IMR-90 (cell line): Measurements from ENCODE around the gene SLC5A1. TPM values are rescaled to one million over a fixed set of nuclear protein-coding genes. Genes with fewer than 3 reads are reported as not detected.

ENCODE experiments used
- ATAC-seq: fragments of 200-7000 bp; cut with Tn5 transposase; 2 replicates; pipeline ENCODE4 v1.9.1; 2020; ENCODE audit warnings: low read depth, mild to moderate bottlenecking, moderate library complexity
- BruUV-seq: library from RNA; stranded (reverse); fragments of 400-500 nt; replicated peaks from 2 replicates; lab custom pipeline; 2021; lab: Mats Ljungman, UMichigan
- CTCF ChIA-PET: fragments of 300-600 bp; formaldehyde crosslinking; extraction: SDS; loops from one replicate; lab custom pipeline; 2021; ENCODE audit warnings: antibody characterized with exemption; lab: Yijun Ruan, JAX
- POLR2A ChIA-PET: fragments of 300-600 bp; sonication (Branson Sonifier 250); formaldehyde crosslinking; loops from one replicate; lab custom pipeline; 2022; ENCODE audit warnings: antibody characterized with exemption; ENCODE audit not compliant: unreplicated experiment; lab: Charles Lee
- DNase-seq: peaks from one replicate; pipeline ENCODE4 v3.0.0; 2013
- H2AFZ ChIP-seq: replicated peaks from 2 replicates; pipeline ENCODE3; 2013; ENCODE audit warnings: low read length, mild to moderate bottlenecking; ENCODE audit not compliant: poor library complexity
- H2AK5ac ChIP-seq: 2 replicates; pipeline ENCODE4 v1.6.1; 2013; ENCODE audit warnings: low read depth, low read length, inconsistent platforms
- H2AK9ac ChIP-seq: replicated peaks from 2 replicates; pipeline ENCODE3; 2013; ENCODE audit warnings: mild to moderate bottlenecking, low read depth, low read length, moderate library complexity; ENCODE audit not compliant: poor library complexity
- H2BK120ac ChIP-seq: 2 replicates; pipeline ENCODE4 v1.6.1; 2013; ENCODE audit warnings: low read depth, low read length, inconsistent platforms
- H2BK15ac ChIP-seq: 3 replicates; pipeline ENCODE4 v1.6.1; 2013; ENCODE audit warnings: low read depth, low read length, inconsistent platforms
- H2BK20ac ChIP-seq: 2 replicates; pipeline ENCODE4 v1.6.1; 2013; ENCODE audit warnings: low read depth, mild to moderate bottlenecking, inconsistent platforms, low read length, moderate library complexity
- H2BK5ac ChIP-seq: 2 replicates; pipeline ENCODE4 v1.6.1; 2013; ENCODE audit warnings: mild to moderate bottlenecking, low read depth, low read length, inconsistent platforms; ENCODE audit not compliant: poor library complexity, severe bottlenecking
- H3K14ac ChIP-seq: replicated peaks from 2 replicates; pipeline ENCODE4 v1.6.1; 2013; ENCODE audit warnings: low read depth, low read length, inconsistent platforms
- H3K18ac ChIP-seq: 2 replicates; pipeline ENCODE4 v1.6.1; 2013; ENCODE audit warnings: low read depth, low read length, control low read depth
- H3K23ac ChIP-seq: 2 replicates; pipeline ENCODE4 v1.6.1; 2013; ENCODE audit warnings: low read depth, low read length, inconsistent platforms
- H3K27ac ChIP-seq: 2 replicates; pipeline ENCODE4 v1.5.1; 2013; ENCODE audit warnings: mild to moderate bottlenecking, control low read depth, low read length; ENCODE audit not compliant: insufficient read depth
- H3K27me3 ChIP-seq: 2 replicates; pipeline ENCODE4 v1.6.1; 2013; ENCODE audit warnings: low read length; ENCODE audit not compliant: control insufficient read depth, insufficient read depth
- H3K36me3 ChIP-seq: 2 replicates; pipeline ENCODE4 v1.6.1; 2013; ENCODE audit warnings: low read length, mixed read lengths; ENCODE audit not compliant: control insufficient read depth, insufficient read depth
- H3K4ac ChIP-seq: 2 replicates; pipeline ENCODE4 v1.6.1; 2013; ENCODE audit warnings: low read depth, low read length, inconsistent platforms
- H3K4me1 ChIP-seq: 2 replicates; pipeline ENCODE4 v1.6.1; 2013; ENCODE audit warnings: low read length, mixed read lengths; ENCODE audit not compliant: control insufficient read depth, insufficient read depth
- H3K4me2 ChIP-seq: 2 replicates; pipeline ENCODE4 v1.6.1; 2013; ENCODE audit warnings: low read depth, mild to moderate bottlenecking, control low read depth, low read length, moderate library complexity
- H3K4me3 ChIP-seq: 2 replicates; pipeline ENCODE4 v1.5.1; 2013; ENCODE audit warnings: low read depth, mild to moderate bottlenecking, control low read depth, low read length, moderate library complexity; ENCODE audit not compliant: insufficient read depth
- H3K56ac ChIP-seq: 2 replicates; pipeline ENCODE4 v1.6.1; 2013; ENCODE audit warnings: low read length, inconsistent platforms; ENCODE audit not compliant: insufficient read depth; ENCODE audit errors: extremely low read depth
- H3K79me1 ChIP-seq, 2 experiments: 2 replicates each; pipeline ENCODE4 v1.6.1; 2013; ENCODE audit warnings: low read length in 2 of 2, inconsistent platforms in 1 of 2, low read depth in 1 of 2
- H3K9ac ChIP-seq: 2 replicates; pipeline ENCODE4 v1.6.1; 2013; ENCODE audit warnings: low read depth, low read length, control low read depth
- H3K9me1 ChIP-seq: 2 replicates; pipeline ENCODE4 v1.6.1; 2013; ENCODE audit warnings: low read length, inconsistent platforms; ENCODE audit not compliant: insufficient read depth
- H3K9me3 ChIP-seq: 2 replicates; pipeline ENCODE4 v1.6.1; 2013; ENCODE audit warnings: low read length; ENCODE audit not compliant: control insufficient read depth, insufficient read depth
- H4K20me1 ChIP-seq: 2 replicates; pipeline ENCODE4 v1.6.1; 2013; ENCODE audit warnings: low read length, inconsistent platforms; ENCODE audit not compliant: insufficient read depth
- H4K5ac ChIP-seq: 2 replicates; pipeline ENCODE4 v1.6.1; 2013; ENCODE audit warnings: mild to moderate bottlenecking, low read depth, low read length, control low read depth
- H4K8ac ChIP-seq, 2 experiments: 2 replicates each; pipeline ENCODE4 v1.6.1; 2013; ENCODE audit warnings: low read depth in 2 of 2, low read length in 2 of 2, control low read depth in 1 of 2, inconsistent platforms in 1 of 2
- H4K91ac ChIP-seq: 2 replicates; pipeline ENCODE4 v1.6.1; 2013; ENCODE audit warnings: low read depth, low read length, inconsistent platforms; ENCODE audit not compliant: insufficient read depth
- BHLHE40 ChIP-seq: fragments of 150-350 bp; IDR thresholded peaks from 2 replicates; pipeline ENCODE4 v1.6.1; 2016; ENCODE audit warnings: mild to moderate bottlenecking, low read depth, low read length
- CEBPB ChIP-seq: IDR thresholded peaks from 2 replicates; pipeline ENCODE4 v1.6.1; 2012; ENCODE audit warnings: low read depth, low read length, improper control_type of control experiment
- CHD1 ChIP-seq: IDR thresholded peaks from 2 replicates; pipeline ENCODE4 v1.6.1; 2012; ENCODE audit warnings: low read depth, low read length, improper control_type of control experiment
- FOS ChIP-seq: fragments of 150-350 bp; IDR thresholded peaks from 2 replicates; pipeline ENCODE4 v1.6.1; 2016; ENCODE audit warnings: low read depth, low read length
- MAFK ChIP-seq: IDR thresholded peaks from 2 replicates; pipeline ENCODE4 v1.6.1; 2012; ENCODE audit warnings: low read depth, low read length, improper control_type of control experiment
- MAZ ChIP-seq: IDR thresholded peaks from 2 replicates; pipeline ENCODE4 v1.6.1; 2012; ENCODE audit warnings: low read depth, mild to moderate bottlenecking, low read length, improper control_type of control experiment, moderate library complexity, borderline replicate concordance
- MXI1 ChIP-seq: IDR thresholded peaks from 2 replicates; pipeline ENCODE4 v1.6.1; 2012; ENCODE audit warnings: low read depth, mild to moderate bottlenecking, low read length, moderate library complexity, borderline replicate concordance
- NFE2L2 ChIP-seq: fragments of 150-350 bp; IDR thresholded peaks from 2 replicates; pipeline ENCODE4 v1.6.1; 2016; ENCODE audit warnings: low read depth, mild to moderate bottlenecking, low read length
- POLR2A ChIP-seq: IDR thresholded peaks from 2 replicates; pipeline ENCODE4 v1.6.1; 2012; ENCODE audit warnings: mild to moderate bottlenecking, low read depth, low read length
- RAD21 ChIP-seq: IDR thresholded peaks from 2 replicates; pipeline ENCODE4 v1.6.1; 2012; ENCODE audit warnings: low read length, improper control_type of control experiment
- RCOR1 ChIP-seq: IDR thresholded peaks from 2 replicates; pipeline ENCODE4 v1.6.1; 2012; ENCODE audit warnings: mild to moderate bottlenecking, low read length, improper control_type of control experiment; ENCODE audit not compliant: insufficient replicate concordance
- RFX5 ChIP-seq: IDR thresholded peaks from 2 replicates; pipeline ENCODE4 v1.8.0; 2012; ENCODE audit warnings: low read depth, mild to moderate bottlenecking, low read length, moderate library complexity
- SMC3 ChIP-seq: fragments of 150-350 bp; IDR thresholded peaks from 2 replicates; pipeline ENCODE4 v1.6.1; 2016; ENCODE audit warnings: low read depth, mild to moderate bottlenecking, antibody characterized with exemption, low read length, moderate library complexity
- WGBS, 2 experiments: methylation state at CpG; one replicate each; pipeline versions ENCODE4 v1.1.5 to v1.1.7; 2013; ENCODE audit warnings: missing lambda C conversion rate in 2 of 2; ENCODE audit not compliant: insufficient read length in 1 of 2; ENCODE audit errors: extremely low coverage in 2 of 2; 5-methylcytosine and 5-hydroxymethylcytosine counted together
- dilution Hi-C: fragments of 300-500 bp; cut with HindIII; formaldehyde crosslinking; loops from one replicate; pipeline ENCODE4 v1.14.3; 2018; ENCODE audit warnings: low sequenced_read_pairs; ENCODE audit not compliant: unreplicated experiment
- in situ Hi-C: fragments of 300-500 bp; cut with MboI; formaldehyde crosslinking; loops from 3 replicates; pipeline ENCODE4 v1.14.3; 2019; ENCODE audit warnings: low sequenced_read_pairs, inconsistent platforms, mixed read lengths
- intact Hi-C: fragments of 100-400 bp; cut with micrococcal nuclease; formaldehyde crosslinking; loops from 2 replicates; pipeline ENCODE4 v1.10.0; 2022
- polyA plus RNA-seq, 3 experiments: library from polyadenylated mRNA; depleted of rRNA; stranded (reverse); fragments of >200 nt; gene quantifications; 2 replicates each; pipeline ENCODE4 v1.2.3, GENCODE V29; 2012; ENCODE audit warnings: low replicate concordance in 1 of 3
- total RNA-seq: library from RNA; depleted of rRNA; stranded (reverse); fragments of >200 nt; gene quantifications from 2 replicates; pipeline ENCODE4 v1.2.3, GENCODE V29; 2012
- TF ChIP-seq, protein P1 (sequence below): fragments of 150-350 bp; IDR thresholded peaks from 2 replicates; pipeline ENCODE4 v1.6.1; 2017; ENCODE audit warnings: mild to moderate bottlenecking, antibody characterized with exemption, low read length, low read depth
- TF ChIP-seq, protein P2 (sequence below): conservative IDR thresholded peaks from 2 replicates; pipeline ENCODE4 v1.5.1; 2012; ENCODE audit warnings: mild to moderate bottlenecking, low read depth, low read length, improper control_type of control experiment
- TF ChIP-seq, protein P3 (sequence below): fragments of 150-350 bp; IDR thresholded peaks from 2 replicates; pipeline ENCODE4 v1.6.1; 2016; ENCODE audit warnings: low read depth, mild to moderate bottlenecking, low read length, moderate library complexity, borderline replicate concordance

Gene SLC5A1
- total and polyA plus RNA-seq, 2 of the 4 experiments (the other 2 are of a cell fraction), result not detected

DNA sequence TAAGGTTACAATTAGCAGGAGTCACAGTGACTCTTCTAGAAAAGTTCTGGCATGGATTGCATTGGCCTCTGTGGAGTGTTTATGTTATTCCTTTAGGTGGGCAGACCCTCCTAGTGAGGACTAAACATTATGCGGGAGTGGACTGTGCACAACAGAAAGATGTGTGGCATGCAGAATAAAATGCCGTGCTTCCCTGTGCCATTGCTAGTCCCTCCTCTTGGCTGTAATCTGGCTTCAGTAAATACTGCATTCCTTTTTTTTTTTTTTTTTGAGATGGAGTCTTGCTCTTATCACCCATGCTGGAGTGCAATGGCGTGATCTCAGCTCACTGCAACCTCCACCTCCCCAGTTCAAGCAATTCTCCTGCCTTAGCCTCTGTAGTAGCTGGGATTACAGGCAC, 45.0 kb downstream of the SLC5A1 start:
- Histone ChIP-seq H3K36me3 (no peaks in the 10 kb centered on the region), H4K5ac (no peak overlapping the region), H2BK5ac (no peak overlapping the region), H3K4me3 (no peak overlapping the region), H3K56ac (no peak overlapping the region), H4K91ac (no peak overlapping the region), H2AK9ac (no peak overlapping the region), H3K9ac (no peak overlapping the region), H4K20me1 (no peaks in the 10 kb centered on the region), H3K9me3 (no peaks in the 10 kb centered on the region), H2BK120ac (no peak overlapping the region), H3K9me1 (no peaks in the 10 kb centered on the region), H3K4ac (no peak overlapping the region), H3K79me1 (no peaks in the 10 kb centered on the region), H3K27ac (no peak overlapping the region), H3K27me3 (peaks cover 4% of the 10 kb centered on the region), H3K4me2 (no peak overlapping the region), H2AFZ (no peak overlapping the region), H3K4me1 (no peaks in the 10 kb centered on the region), H2AK5ac (no peak overlapping the region), H3K14ac (no peak overlapping the region), H3K23ac (no peak overlapping the region), H4K8ac (no peak overlapping the region), H2BK20ac (no peak overlapping the region), H3K18ac (no peak overlapping the region), H2BK15ac (no peak overlapping the region)
- ChIA-PET POLR2A (no interaction called here), CTCF (no interaction called here)
- ATAC-seq (no peak), DNase-seq (no peak)
- TF ChIP-seq CEBPB (no peak), RCOR1 (no peak), RAD21 (no peak), BHLHE40 (no peak), MAZ (no peak), SMC3 (no peak), CHD1 (no peak), NFE2L2 (no peak), RFX5 (no peak), FOS (no peak), MAFK (no peak), POLR2A (no peak), MXI1 (no peak)
- TF ChIP-seq, protein P1, sequence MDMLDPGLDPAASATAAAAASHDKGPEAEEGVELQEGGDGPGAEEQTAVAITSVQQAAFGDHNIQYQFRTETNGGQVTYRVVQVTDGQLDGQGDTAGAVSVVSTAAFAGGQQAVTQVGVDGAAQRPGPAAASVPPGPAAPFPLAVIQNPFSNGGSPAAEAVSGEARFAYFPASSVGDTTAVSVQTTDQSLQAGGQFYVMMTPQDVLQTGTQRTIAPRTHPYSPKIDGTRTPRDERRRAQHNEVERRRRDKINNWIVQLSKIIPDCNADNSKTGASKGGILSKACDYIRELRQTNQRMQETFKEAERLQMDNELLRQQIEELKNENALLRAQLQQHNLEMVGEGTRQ, result no peak
- TF ChIP-seq, protein P2, sequence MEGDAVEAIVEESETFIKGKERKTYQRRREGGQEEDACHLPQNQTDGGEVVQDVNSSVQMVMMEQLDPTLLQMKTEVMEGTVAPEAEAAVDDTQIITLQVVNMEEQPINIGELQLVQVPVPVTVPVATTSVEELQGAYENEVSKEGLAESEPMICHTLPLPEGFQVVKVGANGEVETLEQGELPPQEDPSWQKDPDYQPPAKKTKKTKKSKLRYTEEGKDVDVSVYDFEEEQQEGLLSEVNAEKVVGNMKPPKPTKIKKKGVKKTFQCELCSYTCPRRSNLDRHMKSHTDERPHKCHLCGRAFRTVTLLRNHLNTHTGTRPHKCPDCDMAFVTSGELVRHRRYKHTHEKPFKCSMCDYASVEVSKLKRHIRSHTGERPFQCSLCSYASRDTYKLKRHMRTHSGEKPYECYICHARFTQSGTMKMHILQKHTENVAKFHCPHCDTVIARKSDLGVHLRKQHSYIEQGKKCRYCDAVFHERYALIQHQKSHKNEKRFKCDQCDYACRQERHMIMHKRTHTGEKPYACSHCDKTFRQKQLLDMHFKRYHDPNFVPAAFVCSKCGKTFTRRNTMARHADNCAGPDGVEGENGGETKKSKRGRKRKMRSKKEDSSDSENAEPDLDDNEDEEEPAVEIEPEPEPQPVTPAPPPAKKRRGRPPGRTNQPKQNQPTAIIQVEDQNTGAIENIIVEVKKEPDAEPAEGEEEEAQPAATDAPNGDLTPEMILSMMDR, result no peak
- TF ChIP-seq, protein P3, sequence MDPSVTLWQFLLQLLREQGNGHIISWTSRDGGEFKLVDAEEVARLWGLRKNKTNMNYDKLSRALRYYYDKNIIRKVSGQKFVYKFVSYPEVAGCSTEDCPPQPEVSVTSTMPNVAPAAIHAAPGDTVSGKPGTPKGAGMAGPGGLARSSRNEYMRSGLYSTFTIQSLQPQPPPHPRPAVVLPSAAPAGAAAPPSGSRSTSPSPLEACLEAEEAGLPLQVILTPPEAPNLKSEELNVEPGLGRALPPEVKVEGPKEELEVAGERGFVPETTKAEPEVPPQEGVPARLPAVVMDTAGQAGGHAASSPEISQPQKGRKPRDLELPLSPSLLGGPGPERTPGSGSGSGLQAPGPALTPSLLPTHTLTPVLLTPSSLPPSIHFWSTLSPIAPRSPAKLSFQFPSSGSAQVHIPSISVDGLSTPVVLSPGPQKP, result no peak
- dilution Hi-C loops, result no loop called here
- BruUV-seq, result no TSS peak
- WGBS, 2 experiments, result 50% methylated on average over 1 of the region's 3 CpGs; no CpG with 5 or more reads in 1 of the 2 experiments
- intact Hi-C loops, result no loop called here
- in situ Hi-C loops, result loop anchor here (25.0 kb wide), 1 partner anchor 401 kb away; no protein-coding TSS in a partner anchor
